Stimulated activated CD8-positive, alpha-beta memory T cell treated with anti-CD3 and anti-CD28 coated beads, Interleukin-12 subunit alpha, Interleukin-12 subunit beta, amount 100 ng/mL, for 1 hour (primary cell): Measurements from ENCODE around the gene AKAP14.
"Not testable (repeated sequence)": the region's sequence is repeated elsewhere in the genome, so short reads cannot be mapped to it uniquely, and the experiment has no call there.

Source experiments
- DNase-seq: peaks from one replicate; pipeline ENCODE4 v3.0.0-alpha.2; 2020; ENCODE audit warnings: low read depth

The AKAP14 gene

GRCh38 chrX:119895843-119896326 is at the start of gene AKAP14:
TSS of gene AKAP14 (plus strand) at chrX:119895893. CDS start at chrX:119903224, 7,331 bp downstream.
- DNase-seq: no peak

DNA sequence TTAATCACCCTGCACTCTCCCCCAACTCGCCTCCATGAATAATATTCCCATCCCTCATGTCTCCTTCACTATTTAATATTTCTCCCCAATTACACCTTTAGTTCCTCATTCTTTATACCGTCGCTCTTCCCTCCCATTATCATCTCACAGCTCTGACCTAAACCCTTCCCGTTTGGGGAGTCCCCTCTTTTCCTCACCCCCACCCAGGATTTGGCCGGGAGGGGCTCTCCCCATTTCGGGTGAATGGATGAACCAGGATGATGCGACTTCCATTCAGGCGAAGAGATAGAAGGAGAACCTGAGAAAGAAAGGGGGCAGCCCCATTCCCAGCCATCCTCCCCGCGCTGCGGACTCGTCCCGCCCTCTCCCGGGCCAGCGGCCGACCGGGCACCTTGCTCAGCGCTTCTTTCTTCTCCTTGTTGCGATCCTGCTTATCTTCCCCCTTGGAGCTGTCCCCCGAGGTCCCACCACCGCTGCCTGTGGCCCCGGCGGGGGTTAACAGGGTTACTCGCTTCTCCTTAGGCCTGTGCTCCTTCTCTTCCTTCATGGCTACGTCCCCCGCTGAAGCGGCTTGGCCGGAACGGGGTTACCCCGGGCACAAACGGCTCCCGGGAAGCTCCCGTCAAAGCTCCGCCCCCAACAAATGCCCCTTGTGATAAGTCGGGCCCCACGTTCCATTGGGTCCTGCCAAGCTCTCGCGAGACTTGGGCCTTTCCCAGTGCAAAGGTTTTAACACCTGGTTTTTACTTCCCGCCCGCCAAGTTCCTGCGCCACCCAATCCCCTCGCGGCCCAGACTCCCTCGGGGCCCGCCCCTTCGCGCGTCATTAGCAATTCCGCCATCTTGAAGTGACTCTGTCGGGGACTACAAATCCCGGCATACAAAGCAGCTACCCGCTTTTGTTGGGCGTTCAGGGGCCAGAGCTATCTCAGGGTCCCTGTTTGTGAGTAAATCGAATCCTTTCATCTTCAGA is 43.0 kb upstream of the AKAP14 start, which contains the start of gene UPF3B:
UPF3B (minus strand) TSS at position 582 of the 972 bp plus-strand sequence; CDS start at position 547, 35 bp downstream.
- DNase-seq: peak; percentile 86

DNA sequence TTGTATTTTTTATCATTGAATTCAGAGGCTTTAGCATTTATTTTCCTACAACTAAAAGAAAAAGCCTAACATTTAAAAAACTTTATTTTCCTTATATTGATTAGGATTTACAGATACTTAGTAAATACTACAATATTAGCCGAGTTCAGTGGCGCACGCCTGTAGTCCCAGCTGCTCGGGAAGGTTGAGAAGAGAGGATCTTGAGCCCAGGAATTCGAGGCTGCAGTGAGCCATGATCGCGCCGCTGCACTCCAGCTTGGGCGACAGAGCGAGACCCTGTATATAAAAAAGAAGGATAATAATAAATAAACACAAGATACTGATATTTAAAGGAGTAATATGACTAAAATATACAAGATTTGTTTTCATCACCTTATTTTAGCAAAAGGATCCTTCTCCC is 42.2 kb upstream of the AKAP14 start:
- DNase-seq: no peak

GRCh38 chrX:119870626-119871131 is 25.0 kb upstream of the AKAP14 start:
- no peak for DNase-seq

GRCh38 chrX:119871245-119871598 is 24.5 kb upstream of the AKAP14 start:
- DNase-seq: no peak

GRCh38 chrX:119871599-119872395 is 23.9 kb upstream of the AKAP14 start, which contains the start of the genes NDUFA1 and RNF113A:
TSS of gene NDUFA1 (plus strand) at chrX:119871832. CDS start at chrX:119871912, 80 bp downstream.
TSS of gene RNF113A (minus strand) at chrX:119871733. CDS start at chrX:119871613, 120 bp downstream.
- DNase-seq: peak; percentile 69

GRCh38 chrX:119878740-119879139 is 17.0 kb upstream of the AKAP14 start:
- DNase-seq: no peak

DNA sequence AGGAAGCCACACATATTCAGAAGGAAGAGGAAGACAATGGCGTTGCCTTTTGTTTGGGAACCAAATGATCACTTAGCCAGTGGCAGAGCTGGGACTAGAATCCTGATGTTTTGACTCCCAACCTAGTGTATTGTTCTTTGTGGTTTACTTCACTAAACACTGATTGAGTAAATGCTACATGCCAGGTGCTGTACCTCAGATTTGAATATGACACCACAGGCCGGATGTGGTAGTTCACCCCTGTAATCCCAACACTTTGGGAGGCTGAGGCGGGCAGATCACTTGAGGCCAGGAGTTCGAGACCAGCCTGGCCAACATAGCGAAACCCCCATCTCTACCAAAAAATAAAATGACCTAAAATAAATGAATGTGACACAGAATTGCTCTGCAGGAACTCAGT is 15.6 kb upstream of the AKAP14 start:
- DNase-seq: no peak

DNA sequence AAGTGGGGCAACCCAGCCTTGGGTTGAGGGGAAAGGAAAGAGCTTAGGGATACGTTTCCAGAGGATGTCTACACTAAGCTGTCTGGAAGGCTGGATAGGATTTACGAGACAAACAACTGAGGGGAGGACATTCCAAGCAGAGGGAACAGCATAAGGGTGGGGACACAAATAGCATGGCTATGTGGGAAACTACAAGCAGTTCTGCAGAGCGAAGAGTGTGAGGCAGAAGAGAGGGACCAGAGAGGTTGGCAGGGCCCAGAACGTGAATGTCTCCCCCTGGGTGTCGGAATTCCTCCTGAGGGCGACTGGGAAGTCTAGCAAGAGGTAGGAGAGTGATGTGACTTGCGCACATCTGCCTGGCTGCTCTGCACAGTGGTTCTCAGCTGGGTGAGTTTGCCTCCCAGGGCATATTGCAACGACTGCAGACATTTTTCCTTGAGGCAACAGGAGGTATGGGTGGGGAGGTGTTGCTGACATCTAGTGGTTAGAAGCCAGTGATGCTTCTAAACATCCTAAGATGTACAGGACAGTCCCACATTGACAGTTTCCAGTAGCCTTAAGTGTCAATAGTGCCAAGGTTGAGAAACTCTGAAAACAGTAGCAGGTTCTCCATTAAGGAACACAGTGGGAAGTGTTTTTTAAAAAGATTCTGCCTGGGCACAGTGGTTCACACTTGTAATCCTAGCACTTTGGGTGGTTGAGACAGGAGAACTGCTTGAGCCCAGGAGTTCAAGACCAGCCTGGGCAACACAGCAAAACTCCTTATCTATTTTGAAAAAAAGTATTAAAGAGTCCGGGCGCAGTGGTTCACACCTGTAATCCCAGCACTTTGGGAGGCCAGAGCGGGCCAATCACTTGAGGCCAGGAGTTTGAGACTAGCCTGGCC is 14.9 kb upstream of the AKAP14 start:
- no peak for DNase-seq

- DNase-seq: no peak
Observed at GRCh38 chrX:119885554-119886428, 9.9 kb upstream of the AKAP14 start.

- peak; percentile 11 for DNase-seq
Observed at GRCh38 chrX:119887721-119888425, 7.8 kb upstream of the AKAP14 start.

DNA sequence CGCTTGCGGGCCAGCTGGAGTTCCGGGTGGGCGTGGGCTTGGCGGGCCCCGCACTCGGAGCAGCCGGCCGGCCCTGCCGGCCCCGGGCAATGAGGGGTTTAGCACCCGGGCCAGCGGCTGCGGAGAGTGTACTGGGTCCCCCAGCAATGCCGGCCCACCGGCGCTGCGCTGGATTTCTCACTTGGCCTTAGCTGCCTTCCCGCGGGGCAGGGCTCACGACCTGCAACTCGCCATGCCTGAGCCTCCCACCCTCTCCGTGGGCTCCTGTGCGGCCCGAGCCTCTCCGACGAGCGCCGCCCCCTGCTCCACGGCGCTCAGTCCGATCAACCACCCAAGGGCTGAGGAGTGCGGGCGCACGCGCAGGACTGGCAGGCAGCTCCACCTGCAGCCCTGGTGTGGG is 5.1 kb upstream of the AKAP14 start:
- DNase-seq: not testable (repeated sequence)

DNA sequence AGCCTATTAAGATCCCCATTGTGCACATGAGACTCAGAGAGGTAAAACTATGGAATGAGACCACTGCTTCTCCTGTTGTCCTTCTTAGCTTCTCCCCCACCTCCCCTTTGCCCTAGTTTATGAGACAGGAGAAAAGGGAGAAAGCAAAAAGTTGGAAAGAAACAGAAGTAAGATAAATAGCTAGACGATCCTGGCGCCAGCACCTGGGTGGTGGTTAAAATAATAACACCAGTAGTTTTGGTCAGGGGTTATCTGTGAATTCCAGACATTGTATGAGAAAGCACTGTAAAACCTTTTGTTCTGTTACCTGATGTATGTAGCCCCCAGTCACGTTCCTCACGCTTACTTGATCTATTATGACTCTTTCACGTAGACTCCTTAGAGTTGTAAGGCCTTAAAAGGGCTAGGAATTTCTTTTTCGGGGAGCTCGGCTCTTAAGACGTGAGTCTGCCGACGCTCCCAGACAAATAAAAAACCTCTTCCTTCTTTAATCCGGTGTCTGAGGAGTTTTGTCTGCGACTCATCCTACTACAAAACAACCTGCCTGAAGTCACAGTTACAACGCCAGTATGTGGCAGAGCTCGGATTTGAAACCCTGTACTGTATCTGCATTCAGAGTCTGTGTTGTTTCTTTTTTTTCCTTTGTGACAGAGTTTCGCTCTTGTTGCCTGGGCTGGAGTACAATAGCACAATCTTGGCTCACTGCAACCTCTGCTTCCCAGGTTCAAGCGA is 3.6 kb upstream of the AKAP14 start:
- DNase-seq: not testable (repeated sequence)

GRCh38 chrX:119899125-119899524 is 3.4 kb downstream of the AKAP14 start:
- DNase-seq: no peak

DNA sequence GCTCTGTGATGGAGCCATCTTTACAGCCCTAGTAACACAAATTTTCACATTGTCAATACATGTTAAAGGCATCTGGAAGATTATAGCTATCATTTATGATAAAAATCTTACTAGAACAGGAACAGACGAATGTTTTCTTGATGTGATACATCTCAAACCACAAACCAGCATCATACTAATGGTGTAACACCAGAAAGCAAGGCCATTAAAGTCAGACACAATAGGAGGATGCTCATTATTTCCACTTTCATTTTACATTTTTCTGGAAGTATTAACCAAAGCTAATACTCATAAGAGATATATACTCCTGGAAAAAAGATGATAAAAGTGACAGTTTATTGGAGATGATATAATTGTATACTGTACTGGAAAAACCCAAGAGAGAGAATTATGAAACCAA is 5.3 kb downstream of the AKAP14 start:
- DNase-seq: no peak

DNA sequence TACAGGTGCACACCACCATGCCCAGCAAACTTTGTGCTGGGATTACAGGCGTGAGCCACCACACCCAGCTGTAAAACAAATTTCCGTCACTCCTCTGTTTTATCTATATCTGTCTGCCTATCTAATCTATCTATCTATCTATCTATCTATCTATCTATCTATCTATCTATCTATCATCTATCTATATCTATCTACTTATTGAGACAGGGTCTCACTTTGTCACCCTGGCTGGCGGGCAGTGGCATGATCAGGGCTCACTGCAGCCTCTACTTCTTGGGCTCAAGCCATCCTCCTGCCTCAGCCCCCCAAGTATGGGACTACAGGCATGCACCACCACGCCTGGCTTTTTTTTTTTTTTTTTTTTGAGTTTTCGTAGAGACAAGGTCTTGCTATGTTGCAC is 20.6 kb downstream of the AKAP14 start:
- DNase-seq: no peak

- no peak for DNase-seq
Observed at GRCh38 chrX:119917877-119918276, 22.2 kb downstream of the AKAP14 start.

- no peak for DNase-seq
Observed at GRCh38 chrX:119919835-119920585, 24.3 kb downstream of the AKAP14 start.
